IPS-18c (cell line): ENCODE results near the gene GTF2A1L.
"Not testable (repeated sequence)": the region's sequence is repeated elsewhere in the genome, so short reads cannot be mapped to it uniquely, and the experiment has no call there.

Experiments
- H3K4me3 ChIP-seq: 2 replicates; pipeline ENCODE4 v1.7.0; 2013; ENCODE audit warnings: low read depth, mild to moderate bottlenecking, low read length, moderate library complexity; ENCODE audit not compliant: insufficient read depth
- H3K9me3 ChIP-seq: one replicate; pipeline ENCODE4 v1.6.1; 2013; ENCODE audit warnings: mild to moderate bottlenecking, low read length, moderate library complexity; ENCODE audit not compliant: control insufficient read depth, insufficient read depth

Gene GTF2A1L

GRCh38 chr2:48600204-48600813, 17.3 kb upstream of the GTF2A1L start:
- no peaks in the 10 kb centered on the region for H3K9me3 ChIP-seq

GRCh38 chr2:48600917-48601316, 16.7 kb upstream of the GTF2A1L start:
- no peak overlapping the region for H3K4me3 ChIP-seq
- no peaks in the 10 kb centered on the region for H3K9me3 ChIP-seq

More at GRCh38 chr2:48600204-48600813, 17.3 kb upstream of the GTF2A1L start:
- H3K4me3 ChIP-seq: no peak overlapping the region

- Histone ChIP-seq H3K9me3 (peaks cover 2% of the 10 kb centered on the region), H3K4me3 (no peak overlapping the region)
These were observed 16.3 kb upstream of the GTF2A1L start for GRCh38 chr2:48601349-48601748.

- no peak overlapping the region for H3K4me3 ChIP-seq
- H3K9me3 ChIP-seq: peaks cover 2% of the 10 kb centered on the region
These were observed 12.0 kb upstream of the GTF2A1L start for GRCh38 chr2:48605482-48606175.

- peaks cover 2% of the 10 kb centered on the region for H3K9me3 ChIP-seq
- H3K4me3 ChIP-seq: no peak overlapping the region
These were observed 10.2 kb upstream of the GTF2A1L start for GRCh38 chr2:48607307-48608014.

GRCh38 chr2:48613211-48613610, 4.4 kb upstream of the GTF2A1L start:
- Histone ChIP-seq H3K9me3 (peaks cover 2% of the 10 kb centered on the region), H3K4me3 (no peak overlapping the region)

GRCh38 chr2:48614581-48614980, 3.1 kb upstream of the GTF2A1L start:
- not testable (repeated sequence) for H3K9me3 ChIP-seq, H3K4me3 ChIP-seq

- H3K4me3 ChIP-seq: no peak overlapping the region
- peaks cover 2% of the 10 kb centered on the region for H3K9me3 ChIP-seq
These were observed 1.9 kb downstream of the GTF2A1L start for GRCh38 chr2:48619526-48619925.

GRCh38 chr2:48620604-48621003, 2.9 kb downstream of the GTF2A1L start:
- Histone ChIP-seq H3K9me3 (no peaks in the 10 kb centered on the region), H3K4me3 (no peak overlapping the region)

- H3K9me3 ChIP-seq, H3K4me3 ChIP-seq: not testable (repeated sequence)
These were observed 5.0 kb downstream of the GTF2A1L start for GRCh38 chr2:48622691-48623090.

- Histone ChIP-seq H3K9me3 (no peaks in the 10 kb centered on the region), H3K4me3 (no peak overlapping the region)
These were observed 7.0 kb downstream of the GTF2A1L start for GRCh38 chr2:48624696-48625095.

GRCh38 chr2:48626047-48626446, 8.4 kb downstream of the GTF2A1L start:
- Histone ChIP-seq H3K4me3 (no peak overlapping the region), H3K9me3 (no peaks in the 10 kb centered on the region)

GRCh38 chr2:48633143-48633542, 15.5 kb downstream of the GTF2A1L start:
- Histone ChIP-seq H3K9me3 (no peaks in the 10 kb centered on the region), H3K4me3 (no peak overlapping the region)

- Histone ChIP-seq H3K9me3 (no peaks in the 10 kb centered on the region), H3K4me3 (no peak overlapping the region)
These were observed 18.1 kb downstream of the GTF2A1L start for GRCh38 chr2:48635786-48636185.

- Histone ChIP-seq H3K9me3 (no peaks in the 10 kb centered on the region), H3K4me3 (no peak overlapping the region)
These were observed 20.6 kb downstream of the GTF2A1L start for GRCh38 chr2:48638261-48638660.

GRCh38 chr2:48651158-48651790, 33.6 kb downstream of the GTF2A1L start:
- Histone ChIP-seq H3K9me3 (no peaks in the 10 kb centered on the region), H3K4me3 (no peak overlapping the region)

GRCh38 chr2:48668992-48669391, 51.3 kb downstream of the GTF2A1L start:
- no peaks in the 10 kb centered on the region for H3K9me3 ChIP-seq
- H3K4me3 ChIP-seq: no peak overlapping the region

GRCh38 chr2:48673581-48673980, 55.9 kb downstream of the GTF2A1L start:
- H3K4me3 ChIP-seq: no peak overlapping the region

More at GRCh38 chr2:48673581-48673980, 55.9 kb downstream of the GTF2A1L start:
- H3K9me3 ChIP-seq: no peaks in the 10 kb centered on the region
